GM19463 (cell line): Measurements from ENCODE around the gene LHCGR.

Source experiments
- ATAC-seq: cut with Tn5 transposase; IDR thresholded peaks from one replicate; pipeline ENCODE4 v1.9.1; 2021; ENCODE audit warnings: mild to moderate bottlenecking, moderate library complexity; ENCODE audit not compliant: unreplicated experiment

LHCGR gene

GRCh38 chr2:48755473-48755872, at the start of gene LHCGR:
Gene LHCGR (minus strand): TSS chr2:48755724. CDS start chr2:48755671, 53 bp downstream.
- ATAC-seq = peak; percentile 29

- ATAC-seq = no peak
Measured at GRCh38 chr2:48799601-48800000, 44.1 kb upstream of the LHCGR start.

GRCh38 chr2:48795065-48795464, 39.5 kb upstream of the LHCGR start:
- no peak for ATAC-seq

GRCh38 chr2:48793671-48794070, 38.1 kb upstream of the LHCGR start:
- no peak for ATAC-seq

GRCh38 chr2:48792030-48792429, 36.5 kb upstream of the LHCGR start:
- ATAC-seq = no peak

GRCh38 chr2:48790407-48791170, 35.1 kb upstream of the LHCGR start:
- ATAC-seq = no peak

GRCh38 chr2:48787580-48787979, 32.1 kb upstream of the LHCGR start:
- no peak for ATAC-seq

GRCh38 chr2:48781366-48781765, 25.8 kb upstream of the LHCGR start:
- ATAC-seq = no peak

GRCh38 chr2:48779019-48779716, 23.6 kb upstream of the LHCGR start:
- no peak for ATAC-seq

- no peak for ATAC-seq
Measured at GRCh38 chr2:48774251-48774650, 18.7 kb upstream of the LHCGR start.

- no peak for ATAC-seq
Measured at GRCh38 chr2:48771241-48772014, 15.9 kb upstream of the LHCGR start.

- no peak for ATAC-seq
Measured at GRCh38 chr2:48770181-48770580, 14.7 kb upstream of the LHCGR start.

- no peak for ATAC-seq
Measured at GRCh38 chr2:48768669-48769068, 13.1 kb upstream of the LHCGR start.

- ATAC-seq = no peak
Measured at GRCh38 chr2:48767330-48767729, 11.8 kb upstream of the LHCGR start.

GRCh38 chr2:48760826-48761225, 5.3 kb upstream of the LHCGR start:
- no peak for ATAC-seq

GRCh38 chr2:48759682-48760081, 4.2 kb upstream of the LHCGR start:
- ATAC-seq = no peak

- peak; percentile 30 for ATAC-seq
Measured at GRCh38 chr2:48756289-48756688, 765 bp upstream of the LHCGR start.

GRCh38 chr2:48754874-48755273, 650 bp downstream of the LHCGR start:
- ATAC-seq = no peak

- peak; percentile 42 for ATAC-seq
Measured at GRCh38 chr2:48753228-48753627, 2.3 kb downstream of the LHCGR start.

- peak; percentile 43 for ATAC-seq
Measured at GRCh38 chr2:48750128-48750739, 5.3 kb downstream of the LHCGR start.
